Activated T-cell treated with anti-CD3 and anti-CD28 coated beads, Interleukin-2, amount 50 U/mL, for 72 hours (primary cell): Measurements from ENCODE around the gene VPS52. TPM values are rescaled to one million over a fixed set of nuclear protein-coding genes. Genes with fewer than 3 reads are reported as not detected.

Experiments
- ATAC-seq, 2 donors: fragments of 150-1000 bp; cut with Tn5 transposase; replicated peaks in 1 of 2; 2 replicates each; pipeline ENCODE4 v1.10.0; 2021; ENCODE audit warnings: moderate library complexity in 2 of 2, mild to moderate bottlenecking in 1 of 2
- DNase-seq, 2 donors: peaks; one replicate each; pipeline ENCODE4 v3.0.0; 2021 to 2022; ENCODE audit warnings: mixed read lengths in 1 of 2
- H3K27ac Mint-ChIP-seq: one replicate; pipeline ENCODE4 v1.8.0; 2022; ENCODE audit warnings: mild to moderate bottlenecking, moderate library complexity, mixed read lengths
- H3K27me3 Mint-ChIP-seq: one replicate; pipeline ENCODE4 v1.8.0; 2022; ENCODE audit warnings: low read depth, mixed read lengths
- H3K36me3 Mint-ChIP-seq, 2 donors: one replicate each; pipeline ENCODE4 v1.8.0; 2022; ENCODE audit warnings: mixed read lengths in 2 of 2, mild to moderate bottlenecking in 1 of 2; ENCODE audit not compliant: insufficient read depth in 2 of 2
- H3K4me1 Mint-ChIP-seq: one replicate; pipeline ENCODE4 v1.8.0; 2022; ENCODE audit warnings: low read depth, mixed read lengths
- H3K4me3 Mint-ChIP-seq, 2 donors: one replicate each; pipeline ENCODE4 v1.8.0; 2022; ENCODE audit warnings: mild to moderate bottlenecking in 2 of 2, mixed read lengths in 2 of 2, moderate library complexity in 2 of 2
- H3K9me3 Mint-ChIP-seq, 2 donors: one replicate each; pipeline ENCODE4 v1.8.0; 2022; ENCODE audit warnings: mixed read lengths in 2 of 2
- total RNA-seq, 2 donors: library from RNA; stranded (reverse); gene quantifications; one replicate each; pipeline ENCODE4 v1.2.3, GENCODE V29; 2022

The VPS52 gene
- total RNA-seq, 2 donors from 2014 or later = 50.7 to 54.9 TPM

DNA sequence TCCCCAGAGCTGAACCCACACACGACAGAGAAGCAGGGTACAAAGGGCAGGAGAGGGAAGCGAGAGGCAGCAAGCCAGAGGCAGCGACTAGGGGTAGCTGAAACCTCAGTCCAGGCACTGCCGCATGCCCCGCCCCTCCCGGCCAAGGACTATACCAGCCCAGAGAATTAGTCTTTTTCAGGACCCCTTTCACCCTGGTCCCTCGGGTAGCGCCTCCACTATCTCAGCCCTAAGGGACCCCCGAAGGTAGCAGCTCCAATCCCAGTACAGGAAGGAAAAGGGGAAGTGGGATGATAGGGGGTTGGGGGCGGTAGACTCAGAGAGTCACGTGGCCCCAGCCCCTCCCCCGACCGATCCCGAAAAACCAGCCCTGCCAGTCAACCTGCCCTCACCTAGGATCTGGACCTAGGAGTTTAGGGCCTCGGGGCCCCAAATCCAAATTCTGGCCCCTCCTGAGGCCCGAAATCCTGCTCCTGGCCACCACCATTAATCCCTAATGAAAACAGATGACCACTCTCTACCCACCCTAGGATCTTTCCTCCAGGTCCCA lies 25.8 kb upstream of the VPS52 start:
- H3K27ac Mint-ChIP-seq = peak overlapping the region; percentile 40

DNA sequence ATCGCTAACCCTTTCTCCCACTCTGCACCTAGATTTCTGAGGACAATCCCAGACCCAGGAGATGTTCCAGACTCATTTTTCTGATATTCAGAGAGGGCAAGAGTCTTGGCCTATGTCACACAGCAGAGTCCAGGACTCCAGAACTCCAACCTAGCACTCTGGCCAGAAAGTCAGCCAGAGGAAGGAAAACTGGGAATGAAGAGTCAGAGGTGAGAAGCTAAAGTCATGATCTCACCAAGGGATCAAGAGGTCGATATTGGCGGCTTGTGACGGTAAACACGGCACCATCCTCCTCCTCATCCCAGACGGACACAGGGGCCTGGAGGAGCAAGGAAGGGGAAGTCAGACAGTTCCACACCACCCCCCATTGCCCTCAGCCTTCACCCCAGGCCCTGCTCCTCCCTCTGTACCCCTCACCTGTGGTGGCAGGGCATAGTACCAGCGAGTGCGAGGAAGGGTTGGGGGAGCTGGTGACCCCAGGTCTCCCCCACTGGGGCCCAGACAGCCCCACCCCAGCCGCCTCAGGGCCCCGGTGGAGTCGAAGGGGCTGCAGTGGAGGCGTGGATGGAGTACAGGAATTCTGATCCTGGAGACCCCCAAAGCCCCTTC lies 25.2 kb upstream of the VPS52 start:
- Mint-ChIP-seq H3K36me3 (peaks cover 10 to 24% of the 10 kb centered on the region in 2 donors), H3K4me1 (peaks cover 33% of the 10 kb centered on the region), H3K4me3 (peak overlapping the region; percentile 59 to 62), H3K27ac (peak overlapping the region; percentile 55), H3K27me3 (no peaks in the 10 kb centered on the region), H3K9me3 (no peaks in the 10 kb centered on the region)
- ATAC-seq (no peak), DNase-seq (no peak)

More for the DNA sequence above, 25.8 kb upstream of the VPS52 start:
- ATAC-seq (no peak), DNase-seq (no peak)
- Mint-ChIP-seq H3K9me3 (no peaks in the 10 kb centered on the region), H3K36me3 (peaks cover 10 to 25% of the 10 kb centered on the region in 2 donors), H3K27me3 (no peaks in the 10 kb centered on the region), H3K4me1 (peaks cover 33% of the 10 kb centered on the region), H3K4me3 (peak overlapping the region; percentile 59 to 62)

DNA sequence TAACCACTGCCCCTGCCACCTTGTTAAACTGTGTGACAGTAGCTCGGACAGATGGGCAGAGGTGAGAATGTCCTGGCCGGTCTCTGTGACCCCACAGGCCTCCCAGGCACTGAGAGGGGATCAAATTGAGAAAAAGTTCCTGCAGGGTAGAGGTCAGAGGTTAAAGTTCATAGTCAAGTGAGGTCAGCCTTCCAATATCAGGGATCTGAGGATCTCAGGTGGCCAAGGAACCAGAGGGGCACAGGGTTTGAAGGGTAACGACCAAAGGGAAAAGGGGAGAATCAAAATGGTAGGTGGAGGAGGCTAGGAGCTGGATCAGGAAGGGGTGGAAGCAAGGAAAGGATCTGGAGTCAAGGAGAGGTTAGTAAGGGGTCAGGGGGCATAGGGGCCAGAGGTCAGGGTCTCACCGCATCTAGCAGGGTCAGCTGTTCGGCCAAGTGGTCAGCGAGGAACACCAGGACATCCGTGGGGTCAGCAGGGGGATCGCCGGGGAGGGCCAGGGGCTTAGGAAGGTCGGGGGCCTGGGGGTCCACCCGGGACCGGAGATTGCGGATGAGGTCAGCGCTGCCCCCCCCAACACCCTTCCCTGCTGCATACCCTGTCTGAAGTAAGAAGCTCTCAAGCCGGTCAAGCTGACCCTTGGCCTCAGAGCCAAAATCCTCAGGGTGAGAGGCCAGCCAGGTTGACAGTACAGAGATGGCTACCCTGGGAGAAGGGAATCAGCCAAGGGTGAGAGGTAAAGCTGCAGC lies 24.1 kb upstream of the VPS52 start:
- ATAC-seq (no peak), DNase-seq (no peak)
- H3K27me3 Mint-ChIP-seq = no peaks in the 10 kb centered on the region
- peaks cover 33% of the 10 kb centered on the region for H3K4me1 Mint-ChIP-seq
- H3K4me3 Mint-ChIP-seq = peak overlapping the region in 1 of 2 donors; percentile 24
- H3K9me3 Mint-ChIP-seq = no peaks in the 10 kb centered on the region
- peak overlapping the region; percentile 6 for H3K27ac Mint-ChIP-seq
- peaks cover 8 to 20% of the 10 kb centered on the region in 2 donors for H3K36me3 Mint-ChIP-seq

DNA sequence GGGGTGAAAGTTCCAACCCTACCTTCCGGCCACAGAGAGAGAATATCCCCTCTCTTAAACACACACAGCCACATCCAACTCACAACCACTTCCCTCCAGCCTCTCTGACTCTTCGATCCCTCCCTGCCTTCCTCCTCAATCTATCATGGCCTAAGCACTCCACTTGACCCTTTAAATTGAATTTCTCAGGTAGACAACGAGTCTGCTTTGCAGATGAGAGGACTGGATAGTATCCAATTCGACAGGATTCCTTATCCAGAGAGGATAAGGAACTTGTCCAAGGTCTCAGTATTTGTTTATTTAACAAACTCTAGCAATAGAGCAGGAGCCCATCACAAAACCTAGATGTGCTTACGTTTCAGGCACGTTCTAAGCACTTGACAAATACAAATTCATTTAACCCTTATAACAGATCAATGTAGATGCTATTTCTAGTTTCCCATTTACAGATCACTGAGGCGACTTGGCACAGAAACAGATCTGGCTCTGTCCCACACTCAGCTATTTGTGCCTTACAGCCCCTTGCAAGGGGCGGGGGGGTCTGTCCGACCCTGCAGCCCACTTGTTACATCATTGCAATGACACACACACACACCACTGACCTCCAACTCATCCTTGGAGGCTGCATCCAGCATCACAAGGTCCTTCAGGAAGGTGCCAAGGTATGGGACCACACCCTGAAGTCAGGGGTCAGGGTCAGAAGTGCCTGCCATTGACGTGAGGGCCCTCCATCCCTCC lies 22.6 kb upstream of the VPS52 start:
- Mint-ChIP-seq H3K27ac (no peak overlapping the region), H3K36me3 (peaks cover 3 to 10% of the 10 kb centered on the region in 2 donors)

DNA sequence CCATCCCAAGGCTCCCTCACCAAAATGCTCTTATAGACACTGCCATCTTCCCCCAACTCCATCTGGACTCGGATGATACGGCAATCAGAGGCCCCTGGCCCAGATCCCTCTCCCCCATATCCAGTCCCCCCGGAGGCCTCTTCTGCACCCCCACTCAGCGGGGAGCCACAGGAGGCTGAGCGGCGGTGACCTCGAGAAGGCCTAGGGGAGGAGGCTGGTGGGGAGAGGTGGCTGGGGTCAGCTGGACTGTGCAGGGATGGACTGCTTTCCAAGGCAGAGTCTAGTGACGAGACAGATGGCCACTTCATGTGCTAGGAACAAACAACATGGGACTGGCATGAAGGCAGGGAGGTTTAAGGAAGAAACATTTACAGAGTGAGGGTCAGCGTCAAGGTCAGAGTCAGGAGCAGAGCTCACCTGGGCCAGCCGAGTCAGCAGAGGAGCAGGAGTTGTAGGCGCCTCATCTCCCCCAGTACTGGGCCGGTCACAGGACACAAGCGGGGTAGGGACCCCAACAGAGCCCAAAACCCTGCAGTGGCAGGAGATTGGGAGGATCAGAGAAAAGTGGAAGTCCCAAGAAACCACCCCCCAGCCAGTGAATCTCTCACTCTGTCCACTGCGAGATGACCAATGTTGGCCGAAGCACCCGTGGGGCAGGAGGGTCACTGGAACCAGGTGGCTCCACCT lies 21.5 kb upstream of the VPS52 start:
- H3K36me3 Mint-ChIP-seq = peaks cover 4 to 11% of the 10 kb centered on the region in 2 donors
- H3K27me3 Mint-ChIP-seq = no peaks in the 10 kb centered on the region
- no peak for DNase-seq
- H3K4me1 Mint-ChIP-seq = peaks cover 39% of the 10 kb centered on the region
- no peak overlapping the region for H3K4me3 Mint-ChIP-seq
- H3K27ac Mint-ChIP-seq = no peak overlapping the region
- no peak for ATAC-seq
- no peaks in the 10 kb centered on the region for H3K9me3 Mint-ChIP-seq

More for the DNA sequence above, 22.6 kb upstream of the VPS52 start:
- no peaks in the 10 kb centered on the region for H3K27me3 Mint-ChIP-seq
- H3K4me1 Mint-ChIP-seq = peaks cover 33% of the 10 kb centered on the region
- ATAC-seq (no peak), DNase-seq (no peak)
- no peak overlapping the region for H3K4me3 Mint-ChIP-seq
- no peaks in the 10 kb centered on the region for H3K9me3 Mint-ChIP-seq

DNA sequence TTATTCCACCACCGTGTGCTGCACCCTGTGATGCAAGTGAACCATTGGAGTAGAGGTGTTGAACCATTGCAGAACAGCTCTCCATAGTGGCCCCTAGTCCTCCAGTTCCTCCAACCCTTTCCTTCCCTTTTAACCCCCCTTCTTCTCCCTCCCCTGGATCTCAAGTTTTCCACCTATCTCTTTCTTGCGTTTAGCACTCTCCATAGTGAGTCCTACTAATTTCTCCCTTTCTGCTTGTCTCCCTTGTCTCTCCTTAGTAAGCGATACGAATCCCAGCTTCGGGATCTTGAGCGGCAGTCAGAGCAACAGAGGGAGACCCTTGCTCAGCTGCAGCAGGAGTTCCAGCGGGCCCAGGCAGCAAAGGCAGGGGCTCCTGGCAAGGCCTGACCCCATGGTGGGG lies 18.8 kb upstream of the VPS52 start:
- Mint-ChIP-seq H3K27ac (peak overlapping the region; percentile 94), H3K36me3 (peaks cover 10 to 18% of the 10 kb centered on the region in 2 donors), H3K4me1 (peaks cover 49% of the 10 kb centered on the region), H3K9me3 (no peaks in the 10 kb centered on the region), H3K4me3 (peak overlapping the region; percentile 97 to 99), H3K27me3 (no peaks in the 10 kb centered on the region)
- no peak for DNase-seq
- ATAC-seq = no peak

DNA sequence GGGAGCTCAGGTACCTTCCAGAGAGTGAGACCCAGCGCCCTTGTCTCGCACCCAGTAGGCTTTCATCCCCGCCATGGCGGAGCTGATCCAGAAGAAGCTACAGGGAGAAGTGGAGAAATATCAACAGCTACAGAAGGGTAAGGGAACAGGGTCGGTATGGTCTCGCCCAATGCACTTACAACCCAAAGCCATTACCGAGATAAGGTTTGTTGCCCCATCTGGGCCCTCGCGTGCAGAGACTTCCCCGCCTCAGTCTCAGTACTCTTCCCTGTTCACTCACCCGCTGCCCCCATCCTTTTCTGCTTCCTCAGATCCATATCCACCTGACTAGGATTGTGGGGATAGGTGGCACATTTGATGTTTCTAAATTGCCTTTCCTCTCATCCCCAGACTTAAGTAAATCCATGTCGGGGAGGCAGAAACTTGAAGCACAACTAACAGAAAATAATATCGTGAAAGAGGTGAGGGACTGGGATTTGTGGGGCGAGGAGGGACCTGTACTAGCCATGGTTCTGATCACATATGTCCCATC lies 18.2 kb upstream of the VPS52 start:
- Mint-ChIP-seq H3K36me3 (peaks cover 10 to 18% of the 10 kb centered on the region in 2 donors), H3K9me3 (no peaks in the 10 kb centered on the region), H3K4me3 (peak overlapping the region; percentile 97 to 99), H3K27me3 (no peaks in the 10 kb centered on the region), H3K4me1 (peaks cover 49% of the 10 kb centered on the region), H3K27ac (peak overlapping the region; percentile 94)
- ATAC-seq = peak in 1 of 2 donors; percentile 2
- DNase-seq = no peak

DNA sequence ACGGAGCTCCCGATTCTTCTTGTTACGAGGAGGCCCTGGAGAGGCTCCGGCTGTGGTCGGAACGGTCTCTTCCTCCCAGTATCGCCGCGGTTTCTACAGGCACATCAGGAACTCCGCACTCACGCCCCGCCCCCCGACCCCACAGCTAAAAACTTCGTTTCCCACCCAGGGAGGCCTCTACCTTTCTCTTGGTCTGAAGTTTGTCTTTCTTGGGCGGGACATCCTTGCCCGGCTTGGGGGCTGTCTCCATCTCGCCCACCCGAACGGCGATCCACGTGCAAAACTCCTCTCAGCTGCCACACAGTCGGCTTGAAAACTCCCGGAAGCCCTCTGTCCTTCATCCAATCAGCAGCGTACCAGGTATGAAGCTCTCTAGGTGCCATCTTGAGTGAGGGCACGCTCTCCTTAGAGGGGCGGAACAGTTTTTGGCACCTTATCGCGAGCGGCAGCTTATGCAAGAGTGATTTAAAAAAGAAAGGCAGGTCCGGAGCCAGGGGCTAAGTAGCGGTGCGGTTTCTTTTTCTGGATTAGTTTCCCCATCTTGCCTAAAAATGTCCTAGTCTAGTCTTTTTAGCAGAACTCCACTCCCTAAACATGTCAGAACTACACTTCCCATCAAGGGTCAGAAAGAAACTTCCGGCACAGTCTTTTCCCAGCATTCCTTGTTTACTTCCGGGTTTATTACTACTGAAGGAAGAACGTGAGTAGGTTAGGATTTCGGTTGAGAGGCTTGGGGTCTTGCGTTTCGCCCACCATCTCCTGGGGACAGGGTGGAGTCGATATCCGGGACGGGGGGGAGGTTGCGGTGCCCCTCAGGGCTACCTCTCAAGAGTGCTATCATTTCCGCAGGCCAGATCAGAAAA lies 17.5 kb upstream of the VPS52 start, which contains the start of the genes PFDN6 and WDR46:
Gene PFDN6, plus strand, starts transcription at position 681 of the 863 bp plus-strand sequence. CDS start 256 bp downstream, outside the sequence.
Gene WDR46, minus strand, starts transcription at position 319 of the 863 bp plus-strand sequence. Its CDS starts 69 bp downstream, at position 250.
- Mint-ChIP-seq H3K4me3 (peak within 1 kb of the TSS; percentile 97 to 99), H3K36me3 (peaks cover 10 to 18% of the 10 kb centered on the region in 2 donors), H3K27me3 (no peaks in the 10 kb centered on the region), H3K27ac (peak within 1 kb of the TSS; percentile 94), H3K4me1 (peaks cover 49% of the 10 kb centered on the region), H3K9me3 (no peaks in the 10 kb centered on the region)
- peak; percentile 76 to 86 for DNase-seq
- peak; percentile 95 to 96 for ATAC-seq

DNA sequence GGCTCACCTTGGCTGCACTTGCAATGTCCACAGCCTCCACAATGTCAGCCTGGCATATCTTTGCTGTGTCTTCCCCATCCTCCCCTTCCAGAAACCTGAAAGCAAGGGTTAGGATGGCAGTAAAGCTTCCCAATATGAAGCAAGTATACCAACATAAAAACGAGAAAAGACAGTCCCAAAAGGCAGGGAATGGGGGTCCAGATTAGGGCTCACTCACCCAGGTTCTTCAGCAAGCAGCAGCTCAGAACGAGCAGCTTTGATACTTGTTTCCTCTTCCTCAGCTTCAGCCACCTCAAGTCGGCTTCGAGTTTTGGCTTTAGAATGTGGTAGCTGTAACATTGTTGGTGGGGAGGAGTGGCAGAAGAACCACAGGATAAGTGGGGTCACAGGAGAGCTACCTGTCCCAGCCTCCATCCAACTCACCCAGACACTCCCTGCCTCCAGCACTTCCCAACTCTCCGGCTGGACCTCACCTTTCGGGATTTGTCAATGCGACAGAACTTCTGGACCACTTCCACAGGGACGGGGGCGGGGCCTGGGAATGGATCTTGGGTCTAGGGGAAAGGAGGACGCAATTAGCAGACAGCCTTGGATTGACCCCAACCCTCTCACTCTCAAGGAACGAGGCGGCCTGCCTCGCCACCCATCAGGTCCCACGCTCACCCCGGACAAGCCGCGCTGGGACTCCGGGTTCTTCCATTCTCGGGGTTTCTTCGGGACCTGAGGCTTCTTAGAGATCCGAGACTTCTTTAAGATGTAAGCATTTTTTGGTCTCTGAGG lies 16.7 kb upstream of the VPS52 start:
- peaks cover 49% of the 10 kb centered on the region for H3K4me1 Mint-ChIP-seq
- ATAC-seq = no peak
- peak overlapping the region; percentile 94 for H3K27ac Mint-ChIP-seq
- DNase-seq = no peak
- H3K36me3 Mint-ChIP-seq = peaks cover 10 to 15% of the 10 kb centered on the region in 2 donors
- H3K9me3 Mint-ChIP-seq = no peaks in the 10 kb centered on the region
- peak overlapping the region; percentile 97 to 99 for H3K4me3 Mint-ChIP-seq
- no peaks in the 10 kb centered on the region for H3K27me3 Mint-ChIP-seq

DNA sequence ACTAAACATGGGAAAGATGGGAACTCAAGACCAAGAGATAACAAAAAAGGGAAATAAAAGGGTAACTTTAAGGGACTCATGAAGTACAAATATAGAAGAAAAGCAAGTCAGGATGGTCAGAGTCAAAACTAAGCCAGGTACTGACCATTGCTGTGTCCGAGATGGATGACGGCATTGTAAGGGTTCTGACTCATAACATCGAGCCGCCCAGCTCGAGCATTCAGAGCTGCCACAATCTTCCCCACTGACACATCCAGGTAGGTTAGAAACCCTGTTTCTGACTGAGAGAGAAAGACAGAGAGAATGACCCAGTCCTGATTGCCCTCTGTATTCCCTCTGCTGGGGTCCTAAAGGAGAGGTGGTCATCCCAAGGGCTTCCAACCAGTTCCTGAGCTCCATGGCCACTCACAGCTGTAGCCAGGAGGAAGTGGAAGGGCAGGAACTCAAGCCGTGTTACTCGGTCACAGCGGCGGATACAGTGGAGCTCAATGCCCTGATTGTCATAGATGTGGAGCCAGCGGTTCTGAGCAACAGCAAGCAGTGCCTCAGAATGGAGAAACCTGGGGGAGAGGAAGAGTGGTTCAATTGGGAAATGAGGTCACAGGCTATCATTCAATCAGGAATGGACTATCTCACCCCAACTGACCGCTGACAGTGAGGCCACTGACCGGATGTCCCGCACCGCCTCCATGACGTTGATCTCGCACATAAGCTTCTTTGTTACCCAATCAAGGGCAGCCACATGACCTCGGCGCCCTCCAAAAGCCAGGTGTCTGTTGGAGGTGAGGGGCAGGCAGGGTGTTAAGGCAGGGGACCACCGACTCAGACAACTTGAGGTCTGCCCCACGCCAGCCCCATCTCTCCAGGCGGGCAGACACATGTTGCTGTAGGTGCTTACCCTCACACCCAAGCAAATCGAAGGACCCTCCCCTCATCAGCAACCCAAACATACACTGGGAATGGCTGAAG lies 15.6 kb upstream of the VPS52 start:
- Mint-ChIP-seq H3K4me3 (peak overlapping the region; percentile 97 to 99), H3K36me3 (peaks cover 10 to 14% of the 10 kb centered on the region in 2 donors), H3K4me1 (peaks cover 49% of the 10 kb centered on the region)

More for the DNA sequence above, 15.6 kb upstream of the VPS52 start:
- Mint-ChIP-seq H3K9me3 (no peaks in the 10 kb centered on the region), H3K27ac (peak overlapping the region; percentile 51), H3K27me3 (no peaks in the 10 kb centered on the region)
- DNase-seq (no peak), ATAC-seq (no peak)
